GM20000 (cell line): Measurements from ENCODE around the gene FAM171A1.

Source experiments
- DNase-seq: peaks from one replicate; pipeline ENCODE4 v3.0.0; 2012; ENCODE audit warnings: low spot score
- CTCF ChIP-seq: IDR thresholded peaks from 2 replicates; pipeline ENCODE4 v1.5.1; 2012; ENCODE audit warnings: mild to moderate bottlenecking, control low read depth; ENCODE audit errors: extremely low read depth, missing control alignments

The FAM171A1 gene

GRCh38 chr10:15351099-15351820, 19.8 kb downstream of the FAM171A1 start:
- TF ChIP-seq CTCF, result no peak
- no peak for DNase-seq

DNA sequence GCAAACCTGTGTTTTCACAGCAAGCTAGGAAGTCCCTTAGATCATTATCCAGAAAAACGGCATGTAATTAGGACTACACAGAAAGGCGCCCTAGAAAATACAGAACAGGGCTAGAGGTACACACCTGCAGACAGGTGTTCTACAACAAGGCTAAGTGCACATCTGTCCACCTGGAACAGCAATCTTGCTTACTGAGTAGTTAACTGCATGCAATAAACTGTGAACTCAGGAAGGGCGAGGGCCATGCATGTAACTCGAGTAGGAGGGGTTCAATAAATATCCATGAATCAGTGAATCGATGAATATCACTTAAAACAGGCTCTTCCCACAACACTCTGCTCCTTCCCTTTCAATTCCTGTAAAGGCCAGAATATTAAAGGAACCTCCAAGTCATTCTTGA, 22.0 kb downstream of the FAM171A1 start:
- no peak for DNase-seq
- no peak for TF ChIP-seq CTCF

GRCh38 chr10:15348579-15348978, 22.5 kb downstream of the FAM171A1 start:
- no peak for TF ChIP-seq CTCF
- no peak for DNase-seq

DNA sequence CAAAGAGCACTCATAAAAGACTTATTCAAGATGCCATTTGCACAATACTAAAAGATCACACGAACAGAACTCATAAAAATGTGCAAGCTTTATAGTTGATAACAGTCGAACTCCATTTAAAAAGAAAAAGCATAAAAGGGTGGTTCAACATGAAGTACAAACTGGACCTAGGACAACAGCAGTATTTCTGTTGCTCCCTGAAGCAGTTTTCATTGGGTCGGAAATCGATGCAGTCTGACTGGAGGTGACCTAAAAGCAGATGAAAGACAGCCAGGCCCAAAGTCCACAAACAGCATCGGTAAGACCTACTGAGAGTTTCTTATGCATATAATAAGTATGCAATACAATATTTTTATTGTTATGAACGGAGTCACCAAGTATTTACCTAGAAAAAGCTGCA, 23.9 kb downstream of the FAM171A1 start:
- TF ChIP-seq CTCF, result no peak

DNA sequence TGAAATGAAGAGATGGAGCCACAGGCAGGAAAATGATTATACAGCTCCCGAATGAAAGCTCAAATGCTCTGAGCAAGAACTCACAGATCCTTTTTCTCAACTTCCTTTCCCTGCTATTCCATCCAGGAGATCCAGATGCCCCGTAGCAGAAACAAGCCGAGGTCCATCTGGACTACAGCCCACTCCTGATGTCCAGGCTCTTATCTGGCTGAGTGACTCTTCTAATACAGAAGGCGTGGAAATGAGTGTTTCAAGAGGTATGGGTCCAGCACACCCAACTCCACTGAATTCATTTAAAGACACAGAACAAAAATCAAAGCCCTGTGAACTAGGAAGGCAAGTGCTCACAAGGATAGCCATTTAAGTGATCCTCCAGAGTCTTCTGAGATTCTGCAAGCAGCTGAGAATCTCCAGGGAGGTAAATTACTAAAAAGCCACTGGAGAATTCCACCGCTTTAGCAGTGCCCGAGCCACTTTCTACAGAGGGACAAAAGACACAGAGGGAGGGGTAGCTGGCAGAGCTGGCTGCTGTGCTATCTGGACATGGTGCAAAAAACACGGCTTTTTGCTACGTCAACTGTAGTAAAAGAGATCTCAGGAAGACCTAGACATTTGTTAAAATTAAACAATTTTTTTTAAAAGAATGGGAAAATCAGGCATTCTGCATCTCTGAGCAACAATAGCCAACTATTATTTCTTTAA, 24.5 kb downstream of the FAM171A1 start:
- no peak for TF ChIP-seq CTCF
- no peak for DNase-seq

More for the DNA sequence above, 23.9 kb downstream of the FAM171A1 start:
- no peak for DNase-seq

DNA sequence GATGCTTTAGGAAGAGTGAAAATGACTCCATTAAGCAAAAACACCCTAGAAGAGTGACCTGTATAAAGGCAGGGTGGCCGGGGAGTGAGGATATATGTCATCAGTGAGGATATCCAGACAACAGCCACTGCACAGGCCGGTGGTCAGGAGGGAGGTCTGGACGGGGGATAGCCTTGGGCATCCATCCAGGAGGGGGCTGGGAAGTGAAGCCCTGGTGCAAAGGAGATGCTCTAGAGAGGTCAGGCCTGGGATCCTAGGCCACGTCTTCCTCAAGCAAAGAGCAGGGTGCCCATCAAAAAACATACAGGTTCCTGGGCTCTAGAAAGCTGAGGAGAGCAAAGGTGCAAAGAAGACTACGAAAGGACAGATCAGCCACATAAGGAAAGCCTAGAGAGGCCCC, 25.6 kb downstream of the FAM171A1 start:
- no peak for TF ChIP-seq CTCF
- DNase-seq, result no peak

DNA sequence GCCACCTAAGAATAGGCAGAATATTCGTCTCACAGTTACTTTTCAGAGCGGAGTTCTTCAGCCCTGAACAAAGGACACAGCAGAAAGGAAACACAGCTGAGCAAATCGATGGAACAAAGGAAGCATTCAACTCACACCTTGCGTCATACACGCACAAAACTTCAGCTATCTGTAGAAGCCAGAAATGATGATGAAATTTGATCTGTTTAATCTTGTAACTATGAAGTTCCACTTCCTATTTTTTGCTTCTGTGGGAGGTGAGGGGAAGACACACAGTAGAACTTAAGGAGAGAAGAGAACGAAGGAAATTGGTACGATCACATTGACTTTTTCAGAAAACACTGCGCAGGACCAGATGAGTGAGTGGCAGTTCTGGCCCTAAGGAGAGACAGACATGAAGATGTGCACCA, 26.2 kb downstream of the FAM171A1 start:
- DNase-seq, result no peak
- no peak for TF ChIP-seq CTCF
